ENCODE measurements around the gene SOX18. TPM values are rescaled to one million over a fixed set of nuclear protein-coding genes. Genes with fewer than 3 reads are reported as not detected.

SOX18 gene
- total RNA-seq, 1 experiment from 2014 or later: 0.16 TPM

GRCh38 chr20:64075556-64075955 lies 26.1 kb upstream of the SOX18 start:
- Mint-ChIP-seq H3K36me3 (ENCODE audit: insufficient read depth, unreplicated experiment) (no peaks in the 10 kb centered on the region), H3K4me1 (ENCODE audit: insufficient read depth, unreplicated experiment) (peaks cover 8% of the 10 kb centered on the region), H3K4me3 (ENCODE audit: unreplicated experiment) (no peak overlapping the region)

GRCh38 chr20:64074963-64075362 lies 25.5 kb upstream of the SOX18 start:
- DNase-seq (ENCODE audit: unreplicated experiment): no peak
- Mint-ChIP-seq H3K9me3 (ENCODE audit: unreplicated experiment) (no peaks in the 10 kb centered on the region), H3K27ac (ENCODE audit: low read depth, unreplicated experiment) (no peak overlapping the region), H3K4me1 (ENCODE audit: insufficient read depth, unreplicated experiment) (peaks cover 8% of the 10 kb centered on the region), H3K27me3 (ENCODE audit: insufficient read depth, unreplicated experiment) (no peaks in the 10 kb centered on the region), H3K36me3 (ENCODE audit: insufficient read depth, unreplicated experiment) (no peaks in the 10 kb centered on the region), H3K4me3 (ENCODE audit: unreplicated experiment) (no peak overlapping the region)
- no peak for TF ChIP-seq CTCF (IDR thresholded peaks at IDR 0.05; ENCODE audit: unreplicated experiment)
- intact Hi-C loops (cut with micrococcal nuclease): no loop called here
- BruUV-seq (replicated peaks): no TSS peak
- POLR2A ChIA-PET: interaction anchor here (0.7 kb wide), 1 partner anchor 94 kb away, joined by 5 read pairs; the partner anchor contains the start of gene PRPF6
- CTCF ChIA-PET: interaction anchor here (0.9 to 1.0 kb wide), 2 partner anchors 21 to 538 kb away, joined by 4 read pairs; partner anchors contain the start of gene PTK6

More at GRCh38 chr20:64075556-64075955, 26.1 kb upstream of the SOX18 start:
- DNase-seq (ENCODE audit: unreplicated experiment): no peak
- ChIA-PET POLR2A (interaction anchor here (0.6 to 1.3 kb wide), 3 partner anchors 42 to 119 kb away, joined by 3 to 5 read pairs (median 4); partner anchors contain the start of genes PRPF6 and UCKL1), CTCF (interaction anchor here (0.9 to 1.5 kb wide), 3 partner anchors 9 to 538 kb away, joined by 4 read pairs; partner anchors contain the start of gene PTK6)
- Mint-ChIP-seq H3K27me3 (ENCODE audit: insufficient read depth, unreplicated experiment) (no peaks in the 10 kb centered on the region), H3K27ac (ENCODE audit: low read depth, unreplicated experiment) (no peak overlapping the region), H3K9me3 (ENCODE audit: unreplicated experiment) (no peaks in the 10 kb centered on the region)
- intact Hi-C loops (cut with micrococcal nuclease): no loop called here
- no TSS peak for BruUV-seq (replicated peaks)
- TF ChIP-seq CTCF (IDR thresholded peaks at IDR 0.05; ENCODE audit: unreplicated experiment): no peak

- CTCF ChIA-PET: interaction anchor here (0.6 to 1.3 kb wide), 7 partner anchors 9 to 119 kb away, joined by 3 to 8 read pairs (median 3); no protein-coding TSS in a partner anchor
- no TSS peak for BruUV-seq (replicated peaks)
Measured at GRCh38 chr20:64074184-64074789, 24.8 kb upstream of the SOX18 start.

More at GRCh38 chr20:64074184-64074789, 24.8 kb upstream of the SOX18 start:
- POLR2A ChIA-PET: no interaction called here
- Mint-ChIP-seq H3K4me3 (ENCODE audit: unreplicated experiment) (no peak overlapping the region), H3K36me3 (ENCODE audit: insufficient read depth, unreplicated experiment) (no peaks in the 10 kb centered on the region), H3K27ac (ENCODE audit: low read depth, unreplicated experiment) (no peak overlapping the region), H3K9me3 (ENCODE audit: unreplicated experiment) (no peaks in the 10 kb centered on the region), H3K4me1 (ENCODE audit: insufficient read depth, unreplicated experiment) (peaks cover 8% of the 10 kb centered on the region), H3K27me3 (ENCODE audit: insufficient read depth, unreplicated experiment) (no peaks in the 10 kb centered on the region)
- intact Hi-C loops (cut with micrococcal nuclease): no loop called here
- TF ChIP-seq CTCF (IDR thresholded peaks at IDR 0.05; ENCODE audit: unreplicated experiment): no peak
- DNase-seq (ENCODE audit: unreplicated experiment): no peak

Measured in MCF 10A (cell line).